AG09319 (cell line): ENCODE data around the gene IL23A.

ENCODE experiments used
- DNase-seq: peaks from one replicate; pipeline ENCODE4 v3.0.0-alpha.2; 2010; ENCODE audit warnings: low read depth; ENCODE audit errors: extremely low read depth
- CTCF ChIP-seq: IDR thresholded peaks from 2 replicates; pipeline ENCODE4 v1.5.1; 2011; ENCODE audit warnings: low read depth, mild to moderate bottlenecking, inconsistent platforms, low read length, moderate library complexity

IL23A gene

DNA sequence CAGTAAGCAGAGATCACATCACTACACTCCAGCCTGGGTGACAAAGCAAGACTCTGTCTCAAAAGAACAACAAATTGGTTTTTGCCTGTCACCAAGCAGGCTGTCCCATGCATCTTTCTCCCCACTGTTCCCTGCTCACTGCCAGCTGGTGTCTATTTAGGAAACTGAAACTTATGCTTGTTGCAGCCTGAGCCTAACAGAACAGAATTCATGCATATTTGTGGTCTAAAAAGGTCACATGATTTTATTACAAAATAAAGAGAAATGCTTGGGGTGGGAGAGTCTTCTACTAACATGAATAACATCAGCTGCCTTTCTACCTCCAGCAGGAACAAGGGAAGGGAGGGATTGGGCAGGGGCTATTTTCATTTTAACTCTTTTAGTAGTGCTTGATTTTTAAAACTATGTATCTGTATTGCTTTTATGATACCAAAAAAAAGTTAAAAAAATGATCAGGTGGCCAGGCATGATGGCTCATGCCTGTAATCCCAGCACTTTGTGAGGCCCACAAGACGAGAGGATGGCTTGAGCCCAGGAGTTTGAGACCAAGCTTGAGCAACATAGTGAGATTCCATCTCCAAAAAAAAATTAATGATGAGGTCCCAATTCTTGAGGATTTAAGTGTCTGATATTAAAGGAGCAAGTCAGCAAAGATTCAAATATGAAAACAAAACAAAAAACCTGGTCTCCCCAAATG, 20.3 kb downstream of the IL23A start:
- no peak for TF ChIP-seq CTCF
- peak; percentile 66 for DNase-seq

DNA sequence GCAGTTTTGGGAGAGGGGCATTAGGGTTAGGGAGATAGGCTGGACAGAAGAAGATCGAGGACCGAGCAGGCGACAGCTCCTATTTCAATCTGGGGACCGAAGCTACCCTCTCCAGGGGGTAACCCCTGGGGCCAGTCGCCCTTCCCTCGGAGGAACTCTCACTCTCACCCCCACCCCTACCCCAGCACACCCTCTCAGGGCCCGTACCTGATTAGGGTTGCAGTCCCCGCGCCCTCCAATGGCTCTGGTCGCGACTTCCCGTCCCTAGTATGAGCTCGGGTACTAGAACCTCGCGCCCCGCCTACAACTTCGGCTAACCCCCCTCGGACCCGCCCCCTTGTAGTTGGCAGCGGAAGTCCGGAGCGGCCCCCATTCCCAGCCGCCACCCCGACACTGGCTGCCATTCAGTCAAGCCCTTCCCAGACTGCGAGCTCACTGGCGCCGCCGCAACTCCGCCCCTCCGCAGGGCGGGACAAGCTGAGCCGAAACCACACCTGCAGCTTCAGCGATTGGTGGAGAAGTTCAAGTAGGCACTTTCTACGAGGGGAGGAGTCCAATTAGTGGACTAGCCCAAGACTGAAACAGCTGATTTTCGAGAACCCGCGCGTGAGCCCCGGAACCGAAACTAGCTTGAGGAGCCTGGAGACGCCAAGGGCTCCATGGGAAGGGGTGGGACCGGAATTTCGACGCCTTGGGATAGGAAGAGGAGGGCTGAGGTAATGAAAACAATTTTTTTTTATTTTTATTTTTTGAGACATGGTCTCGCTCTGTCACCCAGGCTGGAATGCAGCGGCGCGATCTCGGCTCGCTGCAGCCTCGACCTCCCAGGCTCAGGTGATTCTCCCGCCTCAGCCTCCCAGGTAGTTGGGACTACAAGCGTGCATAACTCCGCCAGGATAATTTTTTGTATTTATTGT, 21.4 kb downstream of the IL23A start, which contains the start of gene STAT2:
Gene STAT2 (minus strand): TSS at position 257 of the 917 bp plus-strand sequence. CDS start 3,536 bp downstream, outside the sequence.
- no peak for TF ChIP-seq CTCF
- peak; percentile 100 for DNase-seq

DNA sequence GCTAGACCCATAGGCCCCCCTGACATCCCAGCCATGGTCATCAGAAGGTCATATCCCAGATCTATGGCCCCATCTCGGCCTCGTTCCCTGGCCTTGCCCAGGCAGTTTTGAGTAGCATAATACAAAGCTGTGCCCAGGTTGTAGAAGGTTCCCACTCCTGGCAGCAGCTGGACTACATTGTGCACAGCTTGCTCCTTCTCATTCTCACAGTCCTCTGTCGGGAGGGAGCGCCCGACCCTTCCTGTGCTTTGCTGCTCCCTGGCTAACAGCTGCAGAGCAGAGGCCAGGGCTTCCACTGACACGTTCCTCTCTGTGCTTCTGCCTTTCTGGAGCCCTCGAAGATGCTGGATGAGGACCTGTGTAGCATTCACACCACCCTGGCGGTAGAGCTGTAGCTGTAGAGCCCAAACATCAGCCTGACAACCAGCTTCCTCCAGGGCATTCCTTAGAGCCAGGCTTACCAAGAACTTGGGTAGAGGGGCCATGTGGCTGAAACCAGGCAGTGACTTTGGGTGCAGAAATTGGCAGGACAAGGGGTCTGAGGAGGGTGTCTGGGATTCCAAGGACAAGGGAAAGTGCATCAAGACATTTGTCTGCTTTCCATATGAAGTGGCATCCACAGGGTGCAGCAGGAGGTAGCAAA, 22.9 kb downstream of the IL23A start:
- TF ChIP-seq CTCF = no peak
- no peak for DNase-seq

- no peak for DNase-seq
Measured at GRCh38 chr12:56362130-56363059, 23.7 kb downstream of the IL23A start, which contains the start of gene APOF. APOF (minus strand) TSS chr12:56362857; CDS start chr12:56362745, 112 bp downstream.

GRCh38 chr12:56366948-56367347, 28.3 kb downstream of the IL23A start:
- no peak for TF ChIP-seq CTCF
- DNase-seq = no peak

More at GRCh38 chr12:56362130-56363059, 23.7 kb downstream of the IL23A start, which contains the start of gene APOF:
- no peak for TF ChIP-seq CTCF

- no peak for DNase-seq
Measured at GRCh38 chr12:56373515-56373914, 34.8 kb downstream of the IL23A start.

More at GRCh38 chr12:56373515-56373914, 34.8 kb downstream of the IL23A start:
- TF ChIP-seq CTCF = no peak
